D721Med (cell line): ENCODE results near the gene RNU5B-1.

Source experiments
- DNase-seq: peaks from one replicate; pipeline ENCODE4 v3.0.0; 2011; ENCODE audit warnings: low spot score; ENCODE audit not compliant: insufficient read length
- FAIRE-seq: peaks from 2 replicates; lab custom pipeline; 2011; peaks lifted over from hg19 to GRCh38; lab: Jason Lieb, UNC
- CTCF ChIP-seq: IDR thresholded peaks from 2 replicates; pipeline ENCODE4 v1.5.1; 2012; ENCODE audit warnings: mild to moderate bottlenecking, control low read depth; ENCODE audit not compliant: insufficient read depth; ENCODE audit errors: missing control alignments

The RNU5B-1 gene

DNA sequence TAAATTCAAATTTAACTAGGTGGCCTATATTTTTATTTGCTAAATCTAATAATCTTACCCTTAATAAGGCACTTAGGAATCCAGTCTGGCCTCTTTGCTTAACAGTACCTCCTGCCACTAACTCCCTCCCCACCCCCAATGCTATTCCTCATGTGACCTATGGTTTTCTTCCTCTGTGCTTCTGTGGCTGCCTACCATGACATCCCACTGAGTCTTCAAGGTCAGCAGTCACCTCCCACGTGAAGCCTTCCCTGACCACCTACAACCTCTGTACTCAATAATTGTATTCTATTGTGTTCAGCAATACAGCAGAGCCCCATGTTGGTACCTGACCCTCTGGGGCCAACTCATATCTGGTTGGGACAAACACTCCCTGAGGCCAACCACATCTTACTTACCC, 27.5 kb upstream of the RNU5B-1 start:
- DNase-seq (no peak), FAIRE-seq (no peak)
- TF ChIP-seq CTCF: no peak

GRCh38 chr15:65278480-65278879, 26.0 kb upstream of the RNU5B-1 start:
- TF ChIP-seq CTCF: no peak
- DNase-seq (no peak), FAIRE-seq (no peak)

DNA sequence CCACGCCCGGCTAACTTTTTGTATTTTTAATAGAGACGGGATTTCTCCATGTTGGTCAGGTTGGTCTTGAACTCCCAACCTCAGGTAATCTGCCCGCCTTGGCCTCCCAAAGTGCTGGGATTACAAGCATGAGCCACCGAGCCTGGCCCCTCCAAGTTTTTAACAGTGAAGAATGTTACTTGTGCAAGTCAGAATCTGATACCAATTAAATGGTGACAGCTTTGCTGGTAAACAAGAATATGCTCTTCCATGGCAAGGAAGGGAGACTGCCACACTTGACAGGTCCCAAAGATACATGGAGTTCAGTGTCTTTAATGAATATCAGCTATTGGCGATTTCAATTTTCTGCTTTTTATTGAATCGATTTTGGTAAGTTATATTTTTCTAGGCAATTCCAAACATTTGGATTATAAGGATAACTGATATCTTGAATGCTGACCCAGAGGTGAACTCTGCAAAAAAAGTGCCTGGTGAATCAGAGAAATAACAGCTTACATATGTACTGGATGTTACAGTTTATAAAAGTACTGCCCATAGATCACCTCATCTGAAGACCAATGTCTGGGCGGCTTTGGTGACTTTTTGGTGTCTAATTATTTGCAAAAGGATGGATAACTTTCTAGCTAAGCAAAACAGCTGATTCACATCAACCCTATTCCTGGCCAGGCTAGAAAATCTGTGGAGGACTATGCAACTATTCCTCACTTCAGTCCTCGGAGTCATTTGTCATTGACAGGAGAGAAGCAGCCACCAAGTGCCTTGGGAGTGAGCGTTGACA, 19.0 kb upstream of the RNU5B-1 start:
- no peak for TF ChIP-seq CTCF
- FAIRE-seq (no peak), DNase-seq (no peak)

DNA sequence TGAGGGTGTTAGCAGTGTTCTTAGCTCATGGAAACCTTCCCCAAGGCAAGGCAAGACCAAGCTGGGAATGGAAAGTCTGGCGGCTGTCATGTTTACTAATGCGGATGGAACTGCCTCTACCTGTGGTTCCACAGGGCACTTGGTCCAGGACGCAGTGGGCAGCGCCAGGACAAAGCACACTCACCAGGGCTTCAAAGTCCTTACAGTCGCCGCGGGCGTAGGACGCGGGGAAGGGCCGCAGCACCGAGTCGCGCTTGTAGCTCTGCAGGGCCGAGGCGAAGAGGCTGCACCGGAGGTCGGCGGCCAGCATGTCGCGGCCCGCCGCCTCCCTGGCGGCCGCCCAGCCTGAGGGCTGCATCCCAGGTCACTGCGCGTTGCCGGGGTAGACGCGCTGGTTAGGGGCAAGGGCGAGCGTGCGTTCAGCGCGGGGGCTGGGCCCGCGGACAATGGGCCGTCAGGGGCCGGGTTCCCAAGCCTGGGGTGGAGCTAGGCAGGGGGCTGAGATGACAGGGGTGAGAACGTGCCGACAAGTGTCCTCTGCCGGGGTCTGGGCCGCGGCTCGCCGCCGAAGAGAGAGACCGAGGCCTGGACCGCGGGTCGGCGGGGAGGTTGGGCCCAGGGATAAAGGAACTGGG, 18.3 kb upstream of the RNU5B-1 start:
- no peak for TF ChIP-seq CTCF
- FAIRE-seq (no peak), DNase-seq (no peak)

DNA sequence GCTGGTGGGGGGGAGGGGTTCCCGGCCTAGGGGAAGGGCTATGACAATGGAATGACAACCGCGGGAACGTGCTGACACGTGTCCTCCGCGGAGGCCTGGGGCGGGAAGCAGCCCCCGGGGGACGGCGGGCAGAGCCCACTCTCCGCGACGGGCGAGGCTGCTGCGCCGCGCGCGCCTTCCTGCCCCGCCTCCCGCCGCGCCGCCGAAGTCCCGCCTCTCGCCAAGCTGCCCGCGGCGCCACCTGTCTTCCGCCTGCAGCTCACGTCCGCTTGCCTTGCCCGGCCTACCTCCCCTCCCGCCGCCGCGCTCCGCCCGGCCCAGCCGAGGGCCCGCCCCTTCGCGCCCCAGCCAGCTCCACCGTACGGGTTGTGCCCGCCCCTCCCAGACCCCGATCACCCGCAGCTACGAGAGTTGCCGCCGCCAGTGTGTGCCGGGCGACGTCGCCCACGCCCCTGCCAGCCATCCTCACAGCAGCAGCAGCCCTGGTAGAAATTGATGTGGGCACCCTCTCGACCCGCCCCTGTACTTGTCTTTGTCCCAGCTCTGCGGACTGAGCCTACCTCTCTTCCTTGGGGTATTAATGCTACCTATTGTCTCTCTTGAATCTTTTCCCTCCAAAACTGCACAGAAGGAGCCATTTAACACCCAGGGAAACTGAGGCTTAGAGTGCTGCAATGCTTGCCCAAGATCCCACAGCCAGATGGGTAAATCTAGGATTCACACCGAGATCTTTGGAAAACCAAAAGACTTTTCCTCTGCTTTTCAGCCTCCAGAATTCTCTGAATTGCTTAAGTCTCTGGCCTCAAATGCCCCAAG, 17.6 kb upstream of the RNU5B-1 start, which contains the start of gene PARP16:
TSS of gene PARP16 (minus strand) at position 180 of the 816 bp plus-strand sequence. CDS start 457 bp downstream, outside the sequence.
- TF ChIP-seq CTCF: peak; percentile 33
- FAIRE-seq (no peak), DNase-seq (peak; percentile 60)

GRCh38 chr15:65287520-65287855, 17.0 kb upstream of the RNU5B-1 start:
- FAIRE-seq (no peak), DNase-seq (no peak)
- no peak for TF ChIP-seq CTCF
